ENCODE data around the gene FGF12.

DNA sequence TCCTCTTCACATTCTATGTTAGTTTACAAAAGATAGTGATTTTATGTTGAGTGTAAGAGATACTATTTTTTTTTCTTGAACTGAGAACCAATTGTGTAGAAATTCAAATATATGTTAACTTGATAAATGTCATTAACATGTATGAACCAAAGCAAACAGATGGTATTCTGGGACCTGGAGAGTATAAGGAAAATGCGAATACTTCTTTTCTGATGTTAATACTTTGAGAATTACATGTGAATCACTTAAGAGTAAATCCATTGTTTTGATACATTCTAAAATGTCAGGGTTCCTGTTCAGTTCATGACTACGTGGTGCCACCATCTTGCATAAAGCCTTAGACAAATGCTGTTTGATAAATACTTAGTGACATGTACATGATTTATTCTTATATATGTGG, 541.3 kb downstream of the FGF12 start:
- no peak for TF ChIP-seq CTCF (IDR thresholded peaks at IDR 0.05; ENCODE audit: low read depth, low read length)
- TF ChIP-seq EZH2phosphoT487 (IDR thresholded peaks at IDR 0.05; ENCODE audit: low read depth) = no peak

Measured in OCI-LY3 (cell line).